Measurements from ENCODE around the gene PLXDC2.

PLXDC2 gene

DNA sequence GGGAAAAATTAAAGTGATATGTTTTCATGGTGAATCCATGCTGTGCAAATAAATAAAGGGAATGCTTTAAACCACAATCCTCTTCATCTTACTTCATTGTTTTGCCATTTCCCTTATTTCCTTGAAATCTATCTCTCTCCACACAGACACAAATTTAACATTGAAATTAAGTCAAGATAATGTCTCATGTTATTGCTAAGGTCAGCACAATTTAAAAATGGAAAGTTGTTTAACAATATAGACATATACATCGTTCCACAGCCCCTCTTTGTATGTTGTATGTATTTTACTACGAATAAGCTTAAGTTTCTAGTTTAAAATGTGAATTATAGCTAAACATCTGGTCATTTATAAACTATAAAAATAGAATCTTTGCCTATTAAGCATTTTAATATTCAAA is 256.9 kb downstream of the PLXDC2 start:
- no peak for DNase-seq

GRCh38 chr10:20075713-20076112 is 259.5 kb downstream of the PLXDC2 start:
- no peak for DNase-seq

- DNase-seq, result no peak
These were observed 268.2 kb downstream of the PLXDC2 start for GRCh38 chr10:20084451-20084850.

GRCh38 chr10:20085115-20085514 is 268.9 kb downstream of the PLXDC2 start:
- DNase-seq, result no peak

DNA sequence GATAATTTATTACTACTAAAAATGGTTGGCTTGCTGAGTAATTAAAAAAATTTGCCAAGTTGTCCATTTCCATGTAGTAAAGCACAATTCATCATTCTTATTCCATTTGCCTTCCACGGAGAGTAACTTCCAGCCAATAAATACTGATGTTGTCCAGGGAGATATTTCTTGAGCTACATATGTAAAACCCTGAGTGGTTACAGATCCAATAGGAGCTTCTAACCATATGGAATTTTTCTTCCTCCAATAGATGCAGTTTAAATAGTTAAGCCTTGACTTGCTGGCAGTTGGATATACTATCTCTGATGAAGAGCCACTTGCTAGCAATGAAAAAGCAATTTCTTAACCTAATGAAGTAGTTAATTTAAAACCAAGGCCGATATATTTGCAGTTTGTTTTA is 271.1 kb downstream of the PLXDC2 start:
- no peak for DNase-seq

DNA sequence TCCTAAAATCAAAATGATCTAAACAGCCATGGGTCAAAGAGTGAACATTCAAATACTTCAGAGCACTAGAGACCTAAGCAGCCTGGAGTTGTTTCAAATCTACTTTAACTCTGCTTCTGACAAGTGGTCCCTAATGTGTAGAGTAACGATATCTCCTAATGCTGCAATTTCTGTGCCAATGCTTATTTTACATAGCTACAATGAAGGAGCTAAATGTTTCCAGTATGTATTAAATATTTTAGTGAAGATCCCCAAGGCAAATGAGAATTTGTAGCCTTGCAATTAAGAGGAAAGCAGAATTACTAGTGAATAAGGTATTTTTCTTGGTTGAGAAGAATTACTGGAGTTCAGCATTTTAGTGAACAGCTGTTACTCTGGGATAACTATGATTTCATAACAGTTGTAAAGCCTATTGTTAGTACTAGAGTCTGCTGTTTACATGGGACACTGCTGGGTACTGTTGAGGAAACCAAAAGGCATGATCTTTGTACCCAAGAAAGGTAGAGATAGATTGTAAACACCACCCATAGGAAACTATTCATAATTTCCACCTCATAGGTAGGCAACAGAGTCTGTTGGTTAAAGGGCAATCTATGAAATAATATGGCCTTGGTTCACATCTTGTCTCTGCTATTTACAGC is 271.9 kb downstream of the PLXDC2 start:
- DNase-seq, result no peak

DNA sequence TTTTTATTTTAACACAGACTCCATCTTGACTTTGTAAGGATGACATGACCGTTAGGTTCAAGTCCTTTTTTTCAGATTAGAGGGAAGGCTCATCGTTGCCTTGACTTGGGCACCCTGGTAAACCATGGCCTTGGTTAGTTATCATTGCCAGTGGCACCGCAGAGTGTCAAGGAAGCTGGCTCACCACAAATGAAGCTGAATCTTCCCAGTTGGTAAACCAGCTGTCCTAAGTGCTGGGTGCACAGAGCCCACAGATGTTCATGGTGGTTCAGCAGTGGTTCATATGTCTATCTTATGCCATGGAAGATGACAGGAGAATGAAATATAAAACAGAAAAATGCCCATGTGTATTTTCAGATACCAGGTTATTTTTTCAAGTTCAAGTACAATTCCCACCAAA is 273.6 kb downstream of the PLXDC2 start:
- peak; percentile 5 for DNase-seq

- no peak for DNase-seq
These were observed 274.6 kb downstream of the PLXDC2 start for GRCh38 chr10:20090831-20091230.

DNA sequence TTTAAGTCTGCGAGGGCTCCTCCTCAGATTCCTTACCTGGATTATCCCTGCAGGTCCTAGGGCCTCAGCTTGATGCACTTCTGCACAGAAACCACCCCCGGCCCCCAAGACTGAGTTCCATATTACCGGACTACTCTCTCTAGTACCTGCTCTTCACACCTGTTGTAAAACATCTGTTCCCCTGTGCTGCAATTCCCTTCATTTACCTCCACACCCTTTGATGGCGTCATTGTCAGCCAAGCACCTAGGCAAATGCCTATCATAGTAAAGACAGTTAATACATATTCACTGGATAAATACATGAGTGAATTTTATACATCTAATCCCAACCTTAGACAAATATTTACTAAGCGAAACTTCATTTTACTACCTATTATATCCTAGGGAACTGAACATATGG is 275.5 kb downstream of the PLXDC2 start:
- DNase-seq, result no peak

GRCh38 chr10:20093600-20093999 is 277.4 kb downstream of the PLXDC2 start:
- DNase-seq, result no peak

DNA sequence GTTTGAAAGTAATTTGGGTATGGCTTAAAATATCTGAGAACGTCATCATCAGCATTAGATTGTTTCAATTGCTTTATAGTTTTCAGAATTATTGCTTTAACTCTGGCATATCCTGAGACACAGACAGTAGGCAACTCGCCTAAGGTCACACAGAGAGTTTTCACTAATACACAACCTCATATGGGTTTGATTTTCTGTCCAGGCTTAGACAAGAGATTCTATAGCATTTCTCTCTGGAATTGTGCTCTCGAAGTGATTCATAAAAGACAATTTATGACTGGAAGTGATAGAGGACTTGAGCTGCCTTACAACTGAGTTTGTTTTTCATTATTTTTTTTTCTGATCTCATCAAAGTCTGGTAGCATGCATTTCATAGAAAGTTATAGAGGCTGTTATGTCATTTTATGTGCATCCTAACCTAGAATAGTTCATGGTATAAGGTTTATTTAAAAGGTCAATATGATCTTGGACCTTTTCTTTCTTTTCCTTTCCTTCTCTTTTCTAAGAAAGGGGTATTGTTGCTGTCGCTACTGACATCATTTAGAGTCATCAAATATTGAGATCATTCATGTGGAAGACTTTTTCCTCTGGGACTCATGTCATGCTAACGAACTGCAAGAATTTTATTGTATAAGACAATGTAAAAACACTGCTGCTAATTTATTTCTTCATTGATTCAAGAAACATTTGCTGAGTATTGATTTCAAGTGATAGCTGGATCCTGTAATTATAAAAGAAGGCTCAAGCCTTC is 278.2 kb downstream of the PLXDC2 start:
- DNase-seq, result no peak

DNA sequence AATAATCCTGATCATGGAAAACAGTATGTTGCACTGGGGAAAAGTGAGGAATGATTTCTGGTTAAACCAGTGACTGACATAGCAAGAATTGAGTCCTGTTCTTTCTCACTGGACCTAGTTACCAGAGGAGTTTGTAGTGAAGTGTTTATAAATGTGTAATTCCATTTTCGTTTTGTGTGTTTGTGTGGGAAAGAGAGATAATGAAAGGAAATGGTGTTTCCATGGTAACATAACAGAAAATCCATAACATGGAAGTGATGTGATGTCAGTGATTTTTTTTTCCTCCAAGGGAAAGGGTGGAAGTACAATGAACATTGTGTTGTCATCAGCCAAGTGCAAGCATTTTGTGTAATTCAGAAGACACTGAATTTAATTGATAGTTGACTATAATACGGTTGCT is 283.9 kb downstream of the PLXDC2 start:
- peak; percentile 5 for DNase-seq

DNA sequence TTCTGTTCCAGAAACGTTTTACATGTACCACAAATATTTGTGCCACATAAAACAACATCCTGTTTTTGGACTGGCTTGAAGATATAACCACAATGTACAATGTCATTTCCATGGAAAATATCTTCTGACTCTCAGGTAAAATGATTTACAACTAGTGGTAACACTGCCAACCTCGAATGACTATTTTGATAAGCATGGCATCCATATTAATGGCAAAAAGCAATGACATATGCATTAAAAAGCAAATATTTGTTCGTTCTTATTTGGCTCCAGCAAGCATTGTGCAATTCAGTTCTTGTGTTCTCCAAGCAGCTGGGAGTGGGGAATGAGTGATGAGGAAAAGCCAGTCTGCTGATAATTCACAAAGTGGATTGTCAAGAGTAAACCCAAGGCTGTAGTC is 289.0 kb downstream of the PLXDC2 start:
- no peak for DNase-seq

DNA sequence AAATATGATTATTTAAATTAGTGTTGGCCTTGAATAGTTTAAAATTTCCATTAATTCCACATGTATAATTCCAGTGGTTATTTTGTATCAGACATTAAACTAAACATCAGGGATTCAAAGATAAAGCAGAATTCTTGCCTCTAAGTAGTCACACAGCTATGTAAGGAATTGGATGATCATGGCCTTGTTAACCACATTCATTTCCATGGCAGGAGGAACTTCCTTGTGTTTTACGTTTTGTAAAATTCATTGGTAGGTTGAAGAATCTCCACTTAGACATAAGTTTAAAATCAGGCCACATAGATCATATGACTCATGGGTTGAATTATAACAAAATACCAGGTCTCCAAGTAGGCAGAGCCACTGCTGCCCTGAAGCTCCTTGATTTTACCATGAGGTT is 289.7 kb downstream of the PLXDC2 start:
- no peak for DNase-seq

GRCh38 chr10:20108021-20108420 is 291.8 kb downstream of the PLXDC2 start:
- no peak for DNase-seq

GRCh38 chr10:20109613-20110012 is 293.4 kb downstream of the PLXDC2 start:
- DNase-seq, result no peak

DNA sequence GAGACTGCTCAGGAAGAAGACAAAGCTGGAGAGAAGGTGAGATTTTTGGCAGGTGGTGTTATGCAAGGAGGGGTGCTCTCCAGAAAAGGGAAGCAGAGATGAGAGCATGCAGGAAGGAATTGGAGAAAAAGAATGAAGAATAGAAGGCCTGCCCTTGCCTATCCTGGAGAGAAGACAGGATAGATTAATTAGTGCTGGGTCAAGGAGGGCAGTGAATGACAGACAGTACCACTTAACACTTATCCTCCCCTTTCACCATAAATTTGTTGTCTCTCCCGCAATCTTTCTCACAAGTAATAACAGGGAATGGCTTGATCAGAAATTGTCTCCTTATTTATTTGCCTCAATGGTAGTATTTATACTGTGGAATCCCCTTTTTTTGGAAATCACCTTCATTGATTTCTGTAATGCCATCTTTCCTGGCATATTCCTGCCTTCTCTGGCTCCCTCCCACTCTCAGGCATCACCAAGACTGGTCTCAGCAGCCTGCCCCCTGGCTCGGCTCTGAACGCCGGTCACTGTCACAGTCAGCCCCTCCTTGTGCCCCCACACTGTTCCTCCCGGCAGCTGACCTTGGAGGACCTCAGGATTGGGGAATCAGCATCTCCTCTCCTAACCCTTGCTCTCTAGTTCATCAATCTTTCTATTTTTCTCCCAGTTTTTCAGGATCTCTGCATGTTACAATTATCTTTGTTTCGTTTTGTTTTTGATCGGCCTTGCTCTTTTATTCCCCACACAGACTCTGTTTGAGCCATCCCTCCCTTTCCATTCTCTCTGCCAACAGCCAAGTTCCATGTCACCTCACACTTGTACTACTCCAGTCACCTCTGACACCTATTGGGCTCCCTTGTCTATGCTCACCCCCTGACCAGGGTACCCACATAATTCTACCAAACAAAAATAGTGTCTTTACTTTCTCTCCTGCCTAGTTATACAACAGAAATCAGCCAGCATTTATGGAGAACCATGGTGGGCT is 294.2 kb downstream of the PLXDC2 start:
- DNase-seq, result no peak

DNA sequence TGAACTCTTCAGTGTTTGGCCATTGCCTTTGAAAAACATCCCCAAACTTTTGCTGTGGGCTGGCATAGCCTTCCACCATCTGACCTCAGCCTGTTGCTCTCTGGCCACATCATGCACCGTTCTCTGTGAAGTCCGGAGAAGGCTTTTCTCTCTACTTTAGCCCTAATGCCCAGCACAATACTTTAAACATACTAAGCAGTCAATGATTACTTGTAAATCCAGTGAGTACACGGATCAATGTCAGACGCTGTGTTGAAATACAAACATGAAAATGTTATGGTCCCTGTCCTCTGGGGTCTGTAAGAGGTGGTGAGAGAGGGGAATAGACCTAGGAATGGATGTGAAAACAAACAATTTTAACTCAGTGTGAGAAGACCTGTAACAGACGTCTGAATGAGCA is 297.9 kb downstream of the PLXDC2 start:
- DNase-seq, result no peak

- no peak for DNase-seq
These were observed 299.7 kb downstream of the PLXDC2 start for GRCh38 chr10:20115894-20116293.

GRCh38 chr10:20117471-20117870 is 301.2 kb downstream of the PLXDC2 start:
- DNase-seq, result no peak

GRCh38 chr10:20118119-20118518 is 301.9 kb downstream of the PLXDC2 start:
- no peak for DNase-seq

- DNase-seq, result no peak
These were observed 312.6 kb downstream of the PLXDC2 start for GRCh38 chr10:20128811-20129210.

DNA sequence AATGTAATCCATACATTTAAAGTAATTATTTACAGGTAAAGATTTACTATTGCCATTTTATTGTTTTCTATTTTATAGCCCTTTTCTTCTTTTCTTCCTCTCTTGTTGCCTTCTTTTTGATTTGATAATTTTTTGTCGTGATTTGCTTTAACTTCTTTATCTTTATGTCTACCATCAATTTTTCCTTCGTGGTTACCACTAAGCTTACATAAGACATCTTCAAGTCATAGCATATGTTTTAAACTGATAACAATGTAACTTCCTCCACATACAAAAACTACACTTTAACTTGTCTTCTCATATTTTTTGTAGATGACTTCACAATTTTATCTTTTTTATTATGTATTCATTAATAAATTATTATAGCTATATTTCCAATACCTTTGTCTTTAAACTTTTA is 316.6 kb downstream of the PLXDC2 start:
- DNase-seq, result peak; percentile 53
